Measurements from ENCODE around the gene BRD3OS. TPM values are rescaled to one million over a fixed set of nuclear protein-coding genes. Genes with fewer than 3 reads are reported as not detected.
A peak's percentile ranks its signal among the peaks of the same experiment; 100 is the strongest.

The BRD3OS gene
- total RNA-seq, result 10 to 100 TPM in 4 of 6 donors, 1 to 10 TPM in 2; 7.0 to 17.8 (median 11.6) TPM

- peak within 1 kb of the TSS; percentile 54 to 82 (median 57) for H3K27ac ChIP-seq
- ATAC-seq (ENCODE audit: low FRiP score in 2 of 2) (peak; percentile 98 to 100), DNase-seq (peak; percentile 98)
- 3 to 5% methylated on average over 6 to 13 of the region's 43 CpGs for WGBS, 2 donors
- TF ChIP-seq EP300 (IDR thresholded peaks at IDR 0.05) (no peak), CTCF (IDR thresholded peaks at IDR 0.05) (no peak), POLR2A (IDR thresholded peaks at IDR 0.05) (peak in 1 of 4 donors; percentile 31), POLR2AphosphoS5 (IDR thresholded peaks at IDR 0.05) (peak; percentile 44 to 75)
- peaks cover 7 to 17% (median 9%) of the 10 kb centered on the region in 4 donors for H3K4me1 ChIP-seq
- peak within 1 kb of the TSS; percentile 82 to 98 (median 92) for H3K4me3 ChIP-seq
- peaks cover 0 to 13% (median 5%) of the 10 kb centered on the region in 4 donors for H3K36me3 ChIP-seq
- H3K9me3 ChIP-seq, result no peaks in the 10 kb centered on the region
- H3K27me3 ChIP-seq, result no peaks in the 10 kb centered on the region
Observed at GRCh38 chr9:134024828-134025605, at the start of gene BRD3OS. TSS of gene BRD3OS (plus strand) at chr9:134025481. CDS start at chr9:134026748, 1,267 bp downstream.

- Histone ChIP-seq H3K4me3 (no peak overlapping the region), H3K4me1 (peaks cover 20 to 51% (median 46%) of the 10 kb centered on the region in 4 donors), H3K36me3 (no peaks in the 10 kb centered on the region), H3K27me3 (no peaks in the 10 kb centered on the region), H3K27ac (no peak overlapping the region), H3K9me3 (no peaks in the 10 kb centered on the region)
- TF ChIP-seq EP300 (IDR thresholded peaks at IDR 0.05) (no peak), POLR2AphosphoS5 (IDR thresholded peaks at IDR 0.05) (no peak), CTCF (IDR thresholded peaks at IDR 0.05) (no peak), POLR2A (IDR thresholded peaks at IDR 0.05) (no peak)
- ATAC-seq (ENCODE audit: low FRiP score in 2 of 2), result no peak
- no peak for DNase-seq
- 93 to 97% methylated on average over 3 of the region's 3 CpGs for WGBS, 2 donors
Observed at GRCh38 chr9:133975511-133975910, 49.8 kb upstream of the BRD3OS start.

- H3K9me3 ChIP-seq, result no peaks in the 10 kb centered on the region
- no peak overlapping the region for H3K4me3 ChIP-seq
- TF ChIP-seq POLR2A (IDR thresholded peaks at IDR 0.05) (no peak), CTCF (IDR thresholded peaks at IDR 0.05) (no peak), EP300 (IDR thresholded peaks at IDR 0.05) (no peak), POLR2AphosphoS5 (IDR thresholded peaks at IDR 0.05) (no peak)
- H3K36me3 ChIP-seq, result no peaks in the 10 kb centered on the region
- 89% methylated on average over 16 of the region's 17 CpGs for WGBS, 2 donors
- ATAC-seq (ENCODE audit: low FRiP score in 2 of 2), result no peak
- no peak for DNase-seq
- no peak overlapping the region for H3K27ac ChIP-seq
- no peaks in the 10 kb centered on the region for H3K27me3 ChIP-seq
- H3K4me1 ChIP-seq, result peaks cover 20 to 59% (median 50%) of the 10 kb centered on the region in 4 donors
Observed at GRCh38 chr9:133976191-133976861, 49.0 kb upstream of the BRD3OS start.

GRCh38 chr9:133976887-133977286, 48.4 kb upstream of the BRD3OS start:
- no peak for ATAC-seq (ENCODE audit: low FRiP score in 2 of 2)
- H3K9me3 ChIP-seq, result no peaks in the 10 kb centered on the region
- 90 to 91% methylated on average over 2 to 8 of the region's 9 CpGs for WGBS, 2 donors
- DNase-seq, result no peak
- no peak overlapping the region for H3K4me3 ChIP-seq
- H3K4me1 ChIP-seq, result peaks cover 20 to 61% (median 49%) of the 10 kb centered on the region in 4 donors
- peak overlapping the region in 1 of 4 donors; percentile 26 for H3K27ac ChIP-seq
- H3K36me3 ChIP-seq, result no peaks in the 10 kb centered on the region
- TF ChIP-seq EP300 (IDR thresholded peaks at IDR 0.05) (no peak), POLR2A (IDR thresholded peaks at IDR 0.05) (no peak), POLR2AphosphoS5 (IDR thresholded peaks at IDR 0.05) (no peak), CTCF (IDR thresholded peaks at IDR 0.05) (no peak)
- H3K27me3 ChIP-seq, result no peaks in the 10 kb centered on the region

Data from upper lobe of left lung (tissue), 6 donors.